ENCODE measurements around the gene CENPF.

- TF ChIP-seq, protein P1, sequence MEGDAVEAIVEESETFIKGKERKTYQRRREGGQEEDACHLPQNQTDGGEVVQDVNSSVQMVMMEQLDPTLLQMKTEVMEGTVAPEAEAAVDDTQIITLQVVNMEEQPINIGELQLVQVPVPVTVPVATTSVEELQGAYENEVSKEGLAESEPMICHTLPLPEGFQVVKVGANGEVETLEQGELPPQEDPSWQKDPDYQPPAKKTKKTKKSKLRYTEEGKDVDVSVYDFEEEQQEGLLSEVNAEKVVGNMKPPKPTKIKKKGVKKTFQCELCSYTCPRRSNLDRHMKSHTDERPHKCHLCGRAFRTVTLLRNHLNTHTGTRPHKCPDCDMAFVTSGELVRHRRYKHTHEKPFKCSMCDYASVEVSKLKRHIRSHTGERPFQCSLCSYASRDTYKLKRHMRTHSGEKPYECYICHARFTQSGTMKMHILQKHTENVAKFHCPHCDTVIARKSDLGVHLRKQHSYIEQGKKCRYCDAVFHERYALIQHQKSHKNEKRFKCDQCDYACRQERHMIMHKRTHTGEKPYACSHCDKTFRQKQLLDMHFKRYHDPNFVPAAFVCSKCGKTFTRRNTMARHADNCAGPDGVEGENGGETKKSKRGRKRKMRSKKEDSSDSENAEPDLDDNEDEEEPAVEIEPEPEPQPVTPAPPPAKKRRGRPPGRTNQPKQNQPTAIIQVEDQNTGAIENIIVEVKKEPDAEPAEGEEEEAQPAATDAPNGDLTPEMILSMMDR (IDR thresholded peaks at IDR 0.05), result no peak
- TF ChIP-seq POLR2A (IDR thresholded peaks at IDR 0.05), result no peak
Measured at GRCh38 chr1:214566158-214567104, 36.6 kb upstream of the CENPF start.

Data from esophagus squamous epithelium (tissue), 4 donors.